H1 (cell line): ENCODE measurements around the gene NTN5. TPM values are rescaled to one million over a fixed set of nuclear protein-coding genes. Genes with fewer than 3 reads are reported as not detected.
A peak's percentile ranks its signal among the peaks of the same experiment; 100 is the strongest.

Experiments
- ASH2L ChIP-seq: fragments of 200-600, 300-600 bp; sonication (generic); IDR thresholded peaks from one replicate; pipeline ENCODE4 v1.7.1; 2017; ENCODE audit warnings: low read length
- CEBPB ChIP-seq: IDR thresholded peaks from 2 replicates; pipeline ENCODE4 v1.6.1; 2012; ENCODE audit warnings: low read depth, low read length
- CTBP2 ChIP-seq: IDR thresholded peaks from 2 replicates; pipeline ENCODE4 v1.7.0; 2011; ENCODE audit warnings: borderline replicate concordance, mild to moderate bottlenecking, moderate library complexity, mixed read lengths, low read length; ENCODE audit not compliant: insufficient read depth, insufficient read length
- EGR1 ChIP-seq: IDR thresholded peaks from 2 replicates; pipeline ENCODE4 v1.6.1; 2011; ENCODE audit warnings: low read depth, low read length, borderline replicate concordance
- EZH2 ChIP-seq: fragments of 200-600 bp; sonication (generic); IDR thresholded peaks from 2 replicates; pipeline ENCODE4 v1.7.1; 2012; ENCODE audit warnings: low read depth, mild to moderate bottlenecking, moderate library complexity, low read length, inconsistent platforms; ENCODE audit not compliant: severe bottlenecking
- GABPA ChIP-seq: IDR thresholded peaks from 2 replicates; pipeline ENCODE4 v1.6.1; 2011; ENCODE audit warnings: mild to moderate bottlenecking, low read length, moderate library complexity, borderline replicate concordance; ENCODE audit not compliant: insufficient read depth
- HDAC6 ChIP-seq: IDR thresholded peaks from one replicate; pipeline ENCODE4 v1.7.1; 2012; ENCODE audit warnings: low read depth, mild to moderate bottlenecking, inconsistent platforms, low read length, moderate library complexity
- JUND ChIP-seq: IDR thresholded peaks from 2 replicates; pipeline ENCODE4 v1.6.1; 2011; ENCODE audit warnings: mild to moderate bottlenecking, improper control_type of control experiment, low read length
- MAFK ChIP-seq: IDR thresholded peaks from 2 replicates; pipeline ENCODE4 v1.6.1; 2012; ENCODE audit warnings: low read depth, mild to moderate bottlenecking, improper control_type of control experiment, low read length
- PHF8 ChIP-seq: fragments of 200-600 bp; sonication (generic); conservative IDR thresholded peaks from 2 replicates; pipeline ENCODE4 v1.7.1; 2012; ENCODE audit warnings: low read depth, mild to moderate bottlenecking, inconsistent platforms, low read length, moderate library complexity
- POLR2A ChIP-seq, 2 experiments: IDR thresholded peaks; 1 replicate in 1 of 2; 2 replicates in 1 of 2; pipeline ENCODE4 v1.6.1; 2011; ENCODE audit warnings: low read depth in 2 of 2, low read length in 2 of 2, mild to moderate bottlenecking in 2 of 2; ENCODE audit errors: control extremely low read depth in 1 of 2
- POU5F1 ChIP-seq: IDR thresholded peaks from 2 replicates; pipeline ENCODE4 v1.6.1; 2011; ENCODE audit warnings: low read depth, mild to moderate bottlenecking, low read length, moderate library complexity
- RAD21 ChIP-seq, 2 experiments: IDR thresholded peaks in 1 of 2; conservative IDR thresholded peaks in 1 of 2; 2 replicates each; pipeline ENCODE4 v1.6.1; 2011; ENCODE audit warnings: low read depth in 2 of 2, low read length in 2 of 2, improper control_type of control experiment in 1 of 2, inconsistent platforms in 1 of 2, mild to moderate bottlenecking in 1 of 2, moderate library complexity in 1 of 2
- SAP30 ChIP-seq: fragments of 300-600 bp; sonication (generic); IDR thresholded peaks from 2 replicates; pipeline ENCODE4 v1.7.1; 2012; ENCODE audit warnings: low read length, moderate library complexity, mild to moderate bottlenecking, inconsistent platforms; ENCODE audit not compliant: insufficient read depth, insufficient replicate concordance
- SP1 ChIP-seq: IDR thresholded peaks from 2 replicates; pipeline ENCODE4 v1.6.1; 2011; ENCODE audit warnings: low read depth, low read length
- SP2 ChIP-seq: IDR thresholded peaks from 2 replicates; pipeline ENCODE4 v1.6.1; 2012; ENCODE audit warnings: mild to moderate bottlenecking, low read length, inconsistent platforms
- SP4 ChIP-seq: IDR thresholded peaks from 2 replicates; pipeline ENCODE4 v1.6.1; 2012; ENCODE audit warnings: low read length, inconsistent platforms
- TAF7 ChIP-seq: optimal IDR thresholded peaks from 2 replicates; pipeline ENCODE3; 2011; ENCODE audit warnings: low read depth, mild to moderate bottlenecking, inconsistent platforms, low read length, moderate library complexity, borderline replicate concordance
- TEAD4 ChIP-seq: IDR thresholded peaks from 2 replicates; pipeline ENCODE4 v1.6.1; 2012; ENCODE audit warnings: low read depth, low read length, inconsistent platforms, mixed read lengths
- polyA plus RNA-seq, 7 experiments: library from polyadenylated mRNA; depleted of rRNA in 3 of 7; stranded (reverse) in 5 of 7; unstranded in 2 of 7; fragments of >200 nt in 5 of 7; fragments of 200-250 nt in 2 of 7; gene quantifications; 1 replicate in 5 of 7; 2 replicates in 1 of 7; 4 replicates in 1 of 7; pipeline versions ENCODE4 v1.2.1 to v1.2.3, GENCODE V29; 2011 to 2013; ENCODE audit warnings: missing spikeins in 2 of 7, mixed read lengths in 2 of 7
- total RNA-seq: library from RNA; stranded (reverse); fragmentation: NEBNext Ultra II Directional; extraction: Animal tissue kit (Norgen Biotek cat#: 25700); gene quantifications from 2 replicates; pipeline ENCODE4 v1.2.1, GENCODE V29; 2021
- TF ChIP-seq, protein P1 (sequence below): IDR thresholded peaks from 2 replicates; pipeline ENCODE4 v1.6.1; 2012; ENCODE audit warnings: low read length, inconsistent platforms

Gene NTN5
- total and polyA plus RNA-seq, 2 of the 8 experiments (the other 6 are each of a cell fraction or from before 2014, with no cell fraction given) = 0.47 to 0.85 TPM

DNA sequence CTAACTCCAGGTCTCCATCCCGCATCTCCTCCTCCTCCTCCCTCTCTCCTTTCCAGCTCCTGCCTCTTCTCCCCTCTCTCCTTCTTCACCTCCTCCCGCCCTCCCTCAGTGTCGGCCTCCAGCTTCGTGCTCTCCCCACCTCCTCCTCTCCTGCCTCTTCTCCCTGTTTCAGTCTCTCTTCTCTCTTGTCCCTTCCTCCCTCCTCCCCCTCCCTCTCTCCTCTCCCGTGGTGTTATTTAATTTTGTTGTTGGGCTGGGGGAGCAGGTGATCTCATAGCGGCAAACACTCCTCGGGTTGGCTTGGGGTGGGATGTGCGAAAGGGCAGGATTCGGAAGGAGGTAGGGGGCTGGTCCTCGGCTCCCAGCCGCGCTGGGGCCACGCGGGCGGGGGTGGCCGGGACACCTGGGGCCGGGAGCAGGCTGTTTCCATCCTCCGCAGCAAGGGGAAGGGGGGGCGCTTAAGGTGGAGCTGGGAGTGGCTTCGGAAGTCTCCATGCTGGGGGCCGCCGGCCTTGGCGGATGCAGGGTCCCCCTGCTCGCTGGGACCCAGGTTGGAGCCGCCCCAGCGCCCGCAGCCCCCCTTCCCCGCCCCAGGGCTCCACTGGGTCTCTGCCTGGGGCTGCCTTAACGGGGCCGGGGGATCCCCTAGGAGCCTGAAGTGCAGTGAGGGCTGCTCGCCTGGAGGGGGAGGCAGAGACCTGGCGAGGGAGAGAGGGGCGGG, 26.7 kb downstream of the NTN5 start, which contains the start of gene CA11 (continued):
- TF ChIP-seq EGR1 = 0 out of 2 replicates have a peak, but pooled peaks have one; percentile 5
- peak; percentile 49; the same call in 1 of the 2 replicates for TF ChIP-seq PHF8
- no peak for TF ChIP-seq TEAD4
- TF ChIP-seq SAP30 = no peak
- TF ChIP-seq, protein P1, sequence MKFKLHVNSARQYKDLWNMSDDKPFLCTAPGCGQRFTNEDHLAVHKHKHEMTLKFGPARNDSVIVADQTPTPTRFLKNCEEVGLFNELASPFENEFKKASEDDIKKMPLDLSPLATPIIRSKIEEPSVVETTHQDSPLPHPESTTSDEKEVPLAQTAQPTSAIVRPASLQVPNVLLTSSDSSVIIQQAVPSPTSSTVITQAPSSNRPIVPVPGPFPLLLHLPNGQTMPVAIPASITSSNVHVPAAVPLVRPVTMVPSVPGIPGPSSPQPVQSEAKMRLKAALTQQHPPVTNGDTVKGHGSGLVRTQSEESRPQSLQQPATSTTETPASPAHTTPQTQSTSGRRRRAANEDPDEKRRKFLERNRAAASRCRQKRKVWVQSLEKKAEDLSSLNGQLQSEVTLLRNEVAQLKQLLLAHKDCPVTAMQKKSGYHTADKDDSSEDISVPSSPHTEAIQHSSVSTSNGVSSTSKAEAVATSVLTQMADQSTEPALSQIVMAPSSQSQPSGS = no peak; the same call in 1 of the 2 replicates
- peak; percentile 15; the same call in 1 of the 2 replicates for TF ChIP-seq JUND
- no peak for TF ChIP-seq HDAC6
- no peak for TF ChIP-seq GABPA
- TF ChIP-seq POU5F1 = no peak
- 0 out of 2 replicates have a peak, but pooled peaks have one; percentile 70 for TF ChIP-seq SP4
- TF ChIP-seq CEBPB = no peak
- no peak for TF ChIP-seq MAFK
- TF ChIP-seq CTBP2 = no peak
- TF ChIP-seq ASH2L = peak; percentile 79
- peak; percentile 76 for TF ChIP-seq TAF7
- 0 out of 2 replicates have a peak, but pooled peaks have one; percentile 1 for TF ChIP-seq SP1
- peak; percentile 91 to 96 for TF ChIP-seq RAD21 (IDR thresholded peaks at IDR 0.05 in 1 of 2, conservative IDR thresholded peaks at IDR 0.05 in 1 of 2; ENCODE audit: low read depth in 2 of 2, low read length in 2 of 2)
- no peak for TF ChIP-seq SP2
- 0 out of 3 replicates have a peak, but pooled peaks of 1 of the 2 experiments have one; percentile 22 for TF ChIP-seq POLR2A (IDR thresholded peaks at IDR 0.05; ENCODE audit: control extremely low read depth in 1 of 2, low read depth in 2 of 2, low read length in 2 of 2)
- no peak for TF ChIP-seq EZH2
